ENCODE measurements around the gene RNASE2.
"Not testable (repeated sequence)": the region's sequence is repeated elsewhere in the genome, so short reads cannot be mapped to it uniquely, and the experiment has no call there.

Gene RNASE2

DNA sequence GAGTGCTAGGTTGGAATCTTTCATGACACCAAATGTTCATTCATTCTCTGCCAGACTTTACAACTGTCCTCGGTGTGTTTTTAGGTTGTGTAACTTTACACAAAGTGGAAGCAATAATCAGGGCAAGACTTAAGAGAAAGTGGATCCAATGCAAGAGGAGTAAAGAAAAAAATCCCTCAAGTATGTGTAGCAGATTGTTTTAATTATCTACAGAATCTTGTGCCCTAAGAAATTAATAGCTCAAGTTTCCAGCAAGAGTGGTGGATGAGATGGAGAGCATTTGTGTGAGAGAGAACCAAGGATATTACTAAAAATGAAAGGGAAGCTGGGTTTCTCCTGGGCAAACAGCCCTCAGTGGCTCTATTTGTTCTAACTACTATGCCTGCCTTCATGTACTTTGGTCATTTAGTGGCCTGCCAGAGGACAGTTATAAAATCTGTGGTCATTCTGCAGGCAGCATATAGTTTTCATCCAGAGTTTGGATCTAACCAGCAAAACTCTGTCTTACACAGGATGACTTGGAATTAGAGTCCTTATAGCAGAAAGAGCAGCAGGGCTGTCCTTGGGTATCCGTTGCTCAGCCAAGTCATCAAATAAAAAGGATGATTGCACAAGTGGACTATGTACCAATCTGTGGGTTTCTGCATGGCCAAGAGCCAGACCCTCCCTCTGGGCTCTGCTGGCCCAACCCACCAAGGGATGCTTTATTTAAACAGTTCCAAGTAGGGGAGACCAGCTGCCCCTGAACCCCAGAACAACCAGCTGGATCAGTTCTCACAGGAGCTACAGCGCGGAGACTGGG lies at the start of gene RNASE2:
RNASE2 (plus strand) TSS at position 752 of the 802 bp plus-strand sequence. CDS start 285 bp downstream, outside the sequence.
- not testable (repeated sequence) for H3K4me3 Mint-ChIP-seq; DNase-seq (ENCODE audit: low spot score in 2 of 2); H3K27ac Mint-ChIP-seq; ATAC-seq (ENCODE audit: low read depth); H3K36me3 Mint-ChIP-seq; H3K4me1 Mint-ChIP-seq; H3K9me3 Mint-ChIP-seq
- H3K27me3 Mint-ChIP-seq, result peaks cover 19% of the 10 kb centered on the region

DNA sequence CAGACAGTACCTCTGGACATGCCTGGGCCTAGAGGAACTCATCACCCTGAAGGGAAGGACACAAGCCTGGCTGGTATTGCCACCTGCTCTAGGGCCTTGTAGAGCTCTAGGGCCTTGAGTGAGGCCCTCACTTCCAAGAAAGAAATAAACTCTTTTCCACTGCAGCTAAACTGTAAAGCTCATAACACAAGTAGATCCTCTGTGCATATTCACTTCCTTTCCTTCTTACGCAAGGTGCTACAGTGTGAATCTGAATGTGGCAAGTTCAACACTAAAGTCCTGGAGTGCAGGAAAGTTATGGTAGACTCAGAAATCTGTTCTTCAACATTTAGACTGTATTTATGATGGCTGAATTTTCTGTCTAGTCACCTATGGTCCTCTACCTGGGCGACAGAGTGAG lies 49.6 kb upstream of the RNASE2 start:
- Mint-ChIP-seq H3K36me3 (peaks cover 1% of the 10 kb centered on the region), H3K27ac (no peak overlapping the region), H3K4me1 (no peaks in the 10 kb centered on the region), H3K4me3 (no peak overlapping the region), H3K27me3 (peaks cover 9% of the 10 kb centered on the region), H3K9me3 (no peaks in the 10 kb centered on the region)
- DNase-seq (ENCODE audit: low spot score in 2 of 2) (no peak), ATAC-seq (ENCODE audit: low read depth) (no peak)

- Mint-ChIP-seq H3K27me3 (peaks cover 7% of the 10 kb centered on the region), H3K4me1 (no peaks in the 10 kb centered on the region), H3K27ac (no peak overlapping the region), H3K36me3 (peaks cover 1% of the 10 kb centered on the region), H3K4me3 (no peak overlapping the region), H3K9me3 (no peaks in the 10 kb centered on the region)
- ATAC-seq (ENCODE audit: low read depth) (no peak), DNase-seq (ENCODE audit: low spot score in 2 of 2) (no peak)
Observed at GRCh38 chr14:20907214-20907613, 48.1 kb upstream of the RNASE2 start.

DNA sequence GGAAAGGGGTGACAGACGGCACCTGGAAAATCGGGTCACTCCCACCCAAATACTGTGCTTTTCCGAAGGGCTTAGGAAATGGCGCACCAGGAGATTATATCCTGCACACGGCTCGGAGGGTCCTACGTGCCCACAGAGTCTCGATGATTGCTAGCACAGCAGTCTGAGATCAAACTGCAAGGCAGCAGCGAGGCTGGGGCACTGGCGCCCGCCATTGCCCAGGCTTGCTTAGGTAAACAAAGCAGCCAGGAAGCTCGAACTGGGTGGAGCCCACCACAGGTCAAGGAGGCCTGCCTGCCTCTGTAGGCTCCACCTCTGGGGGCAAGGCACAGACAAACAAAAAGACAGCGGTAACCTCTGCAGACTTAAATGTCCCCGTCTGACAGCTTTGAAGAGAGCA lies 44.5 kb upstream of the RNASE2 start:
- peaks cover 11% of the 10 kb centered on the region for H3K27me3 Mint-ChIP-seq
- H3K36me3 Mint-ChIP-seq; H3K27ac Mint-ChIP-seq; H3K4me3 Mint-ChIP-seq; ATAC-seq (ENCODE audit: low read depth); DNase-seq (ENCODE audit: low spot score in 2 of 2); H3K9me3 Mint-ChIP-seq; H3K4me1 Mint-ChIP-seq: not testable (repeated sequence)

DNA sequence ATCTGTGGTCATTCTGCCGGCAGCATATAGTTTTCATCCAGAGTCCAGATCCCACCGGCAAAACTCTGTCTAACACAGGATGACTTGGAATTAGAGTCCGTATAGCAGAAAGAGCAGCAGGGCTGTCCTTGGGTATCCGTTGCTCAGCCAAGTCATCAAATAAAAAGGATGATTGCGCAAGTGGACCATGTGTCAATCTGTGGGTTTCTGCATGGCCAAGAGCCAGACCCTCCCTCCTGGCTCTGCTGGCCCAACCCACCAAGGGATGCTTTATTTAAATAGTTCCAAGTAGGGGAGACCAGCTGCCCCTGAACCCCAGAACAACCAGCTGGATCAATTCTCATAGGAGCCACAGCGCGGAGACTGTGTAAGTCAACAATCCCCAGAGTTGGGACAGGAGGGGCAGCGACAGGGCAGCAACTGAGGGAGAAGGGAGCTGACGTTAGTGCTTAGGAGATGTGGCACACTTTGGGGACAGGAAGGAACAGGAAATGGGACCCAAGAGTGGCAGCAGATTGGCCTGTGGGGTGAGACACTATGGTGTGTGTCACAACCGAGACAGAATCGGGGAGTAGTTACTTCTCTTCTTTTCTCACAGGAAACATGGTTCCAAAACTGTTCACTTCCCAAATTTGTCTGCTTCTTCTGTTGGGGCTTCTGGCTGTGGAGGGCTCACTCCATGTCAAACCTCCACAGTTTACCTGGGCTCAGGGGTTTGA lies 36.1 kb upstream of the RNASE2 start:
- not testable (repeated sequence) for H3K27ac Mint-ChIP-seq; H3K4me3 Mint-ChIP-seq; H3K9me3 Mint-ChIP-seq; H3K4me1 Mint-ChIP-seq; H3K36me3 Mint-ChIP-seq; DNase-seq (ENCODE audit: low spot score in 2 of 2); ATAC-seq (ENCODE audit: low read depth)
- H3K27me3 Mint-ChIP-seq, result peaks cover 21% of the 10 kb centered on the region

- not testable (repeated sequence) for H3K9me3 Mint-ChIP-seq; H3K4me1 Mint-ChIP-seq; H3K36me3 Mint-ChIP-seq; H3K4me3 Mint-ChIP-seq; H3K27ac Mint-ChIP-seq; DNase-seq (ENCODE audit: low spot score in 2 of 2); ATAC-seq (ENCODE audit: low read depth)
- H3K27me3 Mint-ChIP-seq, result peaks cover 17% of the 10 kb centered on the region
Observed at GRCh38 chr14:20923766-20924297, 31.5 kb upstream of the RNASE2 start.

DNA sequence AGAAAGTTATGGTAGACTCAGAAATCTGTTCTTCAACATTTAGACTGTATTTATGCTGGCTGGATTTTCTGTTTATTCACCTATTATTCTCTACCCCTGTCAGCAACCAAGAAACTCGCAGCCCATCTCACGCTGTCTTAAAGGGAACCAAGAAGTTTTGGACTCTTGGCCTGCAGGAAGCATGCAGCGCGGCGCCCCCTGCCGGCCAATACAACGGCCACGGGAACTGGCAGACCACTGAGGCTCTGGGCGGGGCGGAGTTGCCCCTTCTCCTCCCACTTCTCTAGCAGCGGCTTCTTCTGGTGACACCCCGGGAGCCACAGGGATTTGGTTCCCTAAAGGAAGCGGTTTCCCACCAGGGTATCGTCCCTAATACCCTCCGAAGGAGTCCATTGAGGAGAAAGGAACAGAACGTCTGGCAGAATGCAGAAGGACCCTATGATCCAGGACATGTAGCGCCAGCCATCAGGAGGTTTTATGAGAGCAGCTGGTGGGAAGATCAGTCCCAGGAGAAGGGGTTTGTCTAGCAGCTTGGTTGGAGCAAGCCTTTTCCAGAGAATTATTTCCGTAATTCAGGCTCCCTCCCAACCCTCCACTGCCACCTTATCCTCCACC lies 21.0 kb upstream of the RNASE2 start:
- Mint-ChIP-seq H3K27ac (no peak overlapping the region), H3K4me3 (no peak overlapping the region), H3K4me1 (peaks cover 9% of the 10 kb centered on the region), H3K27me3 (peaks cover 14% of the 10 kb centered on the region), H3K36me3 (no peaks in the 10 kb centered on the region), H3K9me3 (no peaks in the 10 kb centered on the region)
- DNase-seq (ENCODE audit: low spot score in 2 of 2) (no peak), ATAC-seq (ENCODE audit: low read depth) (no peak)

GRCh38 chr14:20935303-20935984 lies 19.8 kb upstream of the RNASE2 start:
- ATAC-seq (ENCODE audit: low read depth) (peak; percentile 92), DNase-seq (ENCODE audit: low spot score in 2 of 2) (peak in 1 of 2 donors; percentile 8)
- Mint-ChIP-seq H3K27me3 (peaks cover 11% of the 10 kb centered on the region), H3K4me1 (peaks cover 9% of the 10 kb centered on the region), H3K9me3 (no peaks in the 10 kb centered on the region), H3K27ac (peak overlapping the region; percentile 13), H3K36me3 (no peaks in the 10 kb centered on the region), H3K4me3 (no peak overlapping the region)

DNA sequence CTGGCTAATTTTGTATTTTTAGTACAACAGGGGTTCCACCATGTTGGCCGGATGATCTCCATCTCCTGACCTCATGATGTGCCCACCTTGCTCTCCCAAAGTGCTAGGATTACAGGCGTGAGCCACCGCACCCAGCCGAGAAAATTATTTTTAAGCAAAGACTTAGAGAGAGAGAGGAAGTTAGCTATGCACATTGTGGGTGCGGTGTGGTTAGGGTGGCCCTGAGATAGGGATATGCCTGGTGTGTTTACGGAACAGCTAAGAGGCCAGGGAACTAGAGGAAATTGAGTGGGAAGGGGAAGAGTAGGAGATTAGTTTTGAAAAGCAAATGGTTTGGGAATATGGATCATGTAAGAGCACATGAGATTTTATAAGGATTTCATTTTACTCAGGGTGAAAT lies 10.1 kb upstream of the RNASE2 start:
- peaks cover 29% of the 10 kb centered on the region for H3K27me3 Mint-ChIP-seq
- not testable (repeated sequence) for H3K4me3 Mint-ChIP-seq; H3K4me1 Mint-ChIP-seq; DNase-seq (ENCODE audit: low spot score in 2 of 2); H3K27ac Mint-ChIP-seq; H3K9me3 Mint-ChIP-seq; H3K36me3 Mint-ChIP-seq
- peak; percentile 42 for ATAC-seq (ENCODE audit: low read depth)

GRCh38 chr14:20946707-20947106 lies 8.6 kb upstream of the RNASE2 start:
- not testable (repeated sequence) for H3K36me3 Mint-ChIP-seq; ATAC-seq (ENCODE audit: low read depth)
- H3K27me3 Mint-ChIP-seq, result peaks cover 27% of the 10 kb centered on the region

GRCh38 chr14:20955538-20955873 lies 219 bp downstream of the RNASE2 start:
- ATAC-seq (ENCODE audit: low read depth); H3K4me3 Mint-ChIP-seq; H3K9me3 Mint-ChIP-seq; H3K36me3 Mint-ChIP-seq; H3K4me1 Mint-ChIP-seq; DNase-seq (ENCODE audit: low spot score in 2 of 2); H3K27ac Mint-ChIP-seq: not testable (repeated sequence)
- peaks cover 15% of the 10 kb centered on the region for H3K27me3 Mint-ChIP-seq

More at GRCh38 chr14:20946707-20947106, 8.6 kb upstream of the RNASE2 start:
- H3K9me3 Mint-ChIP-seq; H3K27ac Mint-ChIP-seq; H3K4me1 Mint-ChIP-seq; DNase-seq (ENCODE audit: low spot score in 2 of 2); H3K4me3 Mint-ChIP-seq: not testable (repeated sequence)

DNA sequence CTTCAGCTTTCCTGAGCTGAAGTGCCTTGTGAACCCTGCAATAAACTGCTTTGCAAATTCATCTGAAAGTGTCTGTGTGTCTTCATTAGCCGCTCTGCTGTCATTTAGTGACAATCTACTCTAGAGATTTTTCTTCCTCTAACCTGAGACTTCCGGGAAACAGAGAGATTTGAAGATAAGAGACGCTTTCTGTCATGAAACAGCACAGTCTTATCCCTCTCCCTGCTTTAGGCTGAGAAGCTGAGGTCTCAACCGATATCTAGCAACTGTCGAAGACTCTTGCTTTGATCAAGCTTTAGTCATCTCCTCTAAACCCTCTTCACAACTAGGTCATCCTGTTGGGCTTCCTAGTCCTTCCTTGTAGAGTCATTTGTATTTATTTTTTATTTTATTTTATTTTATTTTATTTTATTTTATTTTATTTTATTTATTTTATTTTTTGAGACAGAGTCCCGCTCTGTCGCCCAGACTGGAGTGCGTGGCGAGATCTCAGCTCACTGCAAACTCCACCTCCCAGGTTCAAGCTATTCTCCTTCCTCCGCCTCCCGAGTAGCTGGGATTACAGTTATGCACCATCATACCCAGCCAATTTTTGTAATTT lies 1.2 kb downstream of the RNASE2 start:
- H3K9me3 Mint-ChIP-seq, result no peaks in the 10 kb centered on the region
- H3K27ac Mint-ChIP-seq, result no peak overlapping the region
- DNase-seq (ENCODE audit: low spot score in 2 of 2), result no peak
- no peaks in the 10 kb centered on the region for H3K36me3 Mint-ChIP-seq
- H3K4me1 Mint-ChIP-seq, result peaks cover 5% of the 10 kb centered on the region
- H3K4me3 Mint-ChIP-seq, result no peak overlapping the region
- no peak for ATAC-seq (ENCODE audit: low read depth)
- peaks cover 15% of the 10 kb centered on the region for H3K27me3 Mint-ChIP-seq

DNA sequence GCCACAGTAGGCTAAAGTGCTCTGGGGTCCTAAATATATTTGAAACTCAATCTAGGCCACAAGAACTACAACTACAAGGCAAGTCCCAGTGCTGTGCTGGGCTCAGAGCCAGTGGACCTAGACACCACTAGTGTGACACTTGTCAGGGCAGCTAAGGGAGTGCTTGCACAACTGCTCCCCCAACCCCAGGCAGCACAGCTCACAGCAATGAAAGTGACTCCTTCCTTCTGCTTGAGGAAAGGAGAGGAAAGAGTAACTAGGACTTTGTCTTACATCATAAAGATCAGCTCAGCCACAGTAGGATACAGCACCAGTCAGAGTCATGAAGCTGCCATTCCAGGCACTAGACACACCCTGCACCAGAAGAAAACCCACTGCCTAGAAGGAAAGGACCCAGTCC lies 3.7 kb downstream of the RNASE2 start:
- not testable (repeated sequence) for H3K4me1 Mint-ChIP-seq; H3K4me3 Mint-ChIP-seq; H3K36me3 Mint-ChIP-seq; ATAC-seq (ENCODE audit: low read depth); H3K9me3 Mint-ChIP-seq; DNase-seq (ENCODE audit: low spot score in 2 of 2); H3K27ac Mint-ChIP-seq
- H3K27me3 Mint-ChIP-seq, result peaks cover 14% of the 10 kb centered on the region

Data from memory B cell (primary cell).